ENCODE data around the gene KCNG4. TPM values are rescaled to one million over a fixed set of nuclear protein-coding genes. Genes with fewer than 3 reads are reported as not detected.

KCNG4 gene, protein sequence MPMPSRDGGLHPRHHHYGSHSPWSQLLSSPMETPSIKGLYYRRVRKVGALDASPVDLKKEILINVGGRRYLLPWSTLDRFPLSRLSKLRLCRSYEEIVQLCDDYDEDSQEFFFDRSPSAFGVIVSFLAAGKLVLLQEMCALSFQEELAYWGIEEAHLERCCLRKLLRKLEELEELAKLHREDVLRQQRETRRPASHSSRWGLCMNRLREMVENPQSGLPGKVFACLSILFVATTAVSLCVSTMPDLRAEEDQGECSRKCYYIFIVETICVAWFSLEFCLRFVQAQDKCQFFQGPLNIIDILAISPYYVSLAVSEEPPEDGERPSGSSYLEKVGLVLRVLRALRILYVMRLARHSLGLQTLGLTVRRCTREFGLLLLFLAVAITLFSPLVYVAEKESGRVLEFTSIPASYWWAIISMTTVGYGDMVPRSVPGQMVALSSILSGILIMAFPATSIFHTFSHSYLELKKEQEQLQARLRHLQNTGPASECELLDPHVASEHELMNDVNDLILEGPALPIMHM
- total RNA-seq, result not detected in 2 replicates

DNA sequence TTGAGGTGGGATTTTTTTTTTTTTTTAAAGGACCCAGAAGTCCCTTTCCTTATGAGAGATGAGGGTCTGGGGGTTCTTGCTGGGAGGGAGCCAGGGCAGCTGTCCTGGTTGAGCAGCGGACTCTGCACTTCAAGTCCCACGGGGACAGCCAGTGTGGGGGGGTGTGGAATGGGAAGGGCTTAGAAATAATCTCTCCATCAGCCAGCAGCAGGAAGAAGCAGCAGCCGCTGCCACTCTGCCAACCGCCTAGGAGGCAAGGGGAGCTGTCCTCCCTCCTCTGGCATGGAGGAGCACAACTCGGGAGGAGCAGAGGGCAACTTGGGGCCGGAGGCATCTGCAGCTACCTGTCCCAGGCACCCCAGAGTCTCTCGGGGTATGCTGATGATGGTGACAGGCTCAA is at the start of gene KCNG4:
Gene KCNG4, minus strand, starts transcription at position 104 of the 400 bp plus-strand sequence. CDS start 2,527 bp downstream, outside the sequence.
- DNase-seq (ENCODE audit: low read depth, low spot score), result no peak

- DNase-seq (ENCODE audit: low read depth, low spot score), result no peak
Observed at GRCh38 chr16:84288902-84289301, 49.1 kb upstream of the KCNG4 start.

GRCh38 chr16:84286578-84287240 is 46.9 kb upstream of the KCNG4 start:
- no peak for DNase-seq (ENCODE audit: low read depth, low spot score)

GRCh38 chr16:84284154-84284722 is 44.4 kb upstream of the KCNG4 start:
- DNase-seq (ENCODE audit: low read depth, low spot score), result no peak

GRCh38 chr16:84283314-84284153 is 43.7 kb upstream of the KCNG4 start:
- no peak for DNase-seq (ENCODE audit: low read depth, low spot score)

- DNase-seq (ENCODE audit: low read depth, low spot score), result no peak
Observed at GRCh38 chr16:84282533-84282932, 42.7 kb upstream of the KCNG4 start.

DNA sequence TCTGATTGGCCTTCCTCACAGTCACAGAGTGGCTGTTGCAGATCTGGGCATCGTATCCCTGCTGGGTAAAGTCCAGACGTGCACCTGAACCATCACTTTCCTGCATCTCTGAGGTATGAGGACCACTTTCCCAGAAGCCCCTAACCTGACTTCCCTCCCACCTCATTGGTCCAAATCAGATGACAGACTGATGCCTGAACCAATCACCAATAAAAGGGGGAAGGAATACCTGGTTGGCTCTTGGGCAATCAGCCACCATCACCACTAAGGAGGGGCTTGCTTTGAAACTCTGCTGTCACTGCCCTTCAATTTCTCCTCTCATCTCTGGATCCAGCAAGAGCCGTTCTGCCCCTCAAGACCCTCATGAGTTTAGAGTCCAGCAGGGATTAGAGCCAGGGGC is 41.3 kb upstream of the KCNG4 start:
- DNase-seq (ENCODE audit: low read depth, low spot score), result no peak

DNA sequence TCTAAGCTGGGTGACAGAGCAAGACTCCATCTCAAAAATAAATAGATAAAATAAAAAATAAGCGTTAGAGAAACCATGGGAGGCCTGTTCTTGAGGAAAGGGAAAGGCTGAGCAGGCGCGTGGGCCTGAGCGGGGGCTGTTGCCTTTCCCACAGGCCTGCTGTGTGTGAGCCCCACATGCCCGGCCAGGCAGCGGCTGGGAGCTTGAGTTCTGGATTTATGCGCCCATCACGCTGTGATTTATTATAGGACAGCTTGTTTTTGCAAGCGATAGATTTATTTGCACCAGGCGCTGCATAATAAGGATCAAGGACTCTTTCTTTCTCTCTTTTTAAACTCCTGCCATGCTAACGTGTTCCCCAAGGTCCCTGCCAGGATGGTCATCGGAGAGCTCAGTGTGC is 40.1 kb upstream of the KCNG4 start:
- DNase-seq (ENCODE audit: low read depth, low spot score), result no peak

- DNase-seq (ENCODE audit: low read depth, low spot score), result no peak
Observed at GRCh38 chr16:84278968-84279367, 39.2 kb upstream of the KCNG4 start.

DNA sequence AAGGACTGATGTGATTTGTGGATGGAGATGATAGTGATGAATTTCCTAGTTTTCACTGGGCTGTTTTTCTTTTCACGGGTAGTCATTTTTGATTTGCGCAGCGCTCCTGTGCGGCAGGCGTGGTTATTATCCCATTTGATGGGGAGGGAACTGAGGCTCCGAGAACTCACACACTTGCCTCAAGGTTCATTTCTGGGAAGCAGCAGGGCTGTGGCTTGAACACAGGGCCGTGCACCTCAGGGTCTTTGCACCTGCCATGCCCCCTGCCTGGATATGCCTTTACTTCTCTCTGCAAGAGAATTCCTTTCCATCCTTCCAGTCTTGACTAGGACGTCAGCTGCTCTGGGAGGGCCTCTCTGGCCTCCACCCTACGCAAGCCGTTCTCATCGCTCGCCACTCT is 38.5 kb upstream of the KCNG4 start:
- no peak for DNase-seq (ENCODE audit: low read depth, low spot score)

DNA sequence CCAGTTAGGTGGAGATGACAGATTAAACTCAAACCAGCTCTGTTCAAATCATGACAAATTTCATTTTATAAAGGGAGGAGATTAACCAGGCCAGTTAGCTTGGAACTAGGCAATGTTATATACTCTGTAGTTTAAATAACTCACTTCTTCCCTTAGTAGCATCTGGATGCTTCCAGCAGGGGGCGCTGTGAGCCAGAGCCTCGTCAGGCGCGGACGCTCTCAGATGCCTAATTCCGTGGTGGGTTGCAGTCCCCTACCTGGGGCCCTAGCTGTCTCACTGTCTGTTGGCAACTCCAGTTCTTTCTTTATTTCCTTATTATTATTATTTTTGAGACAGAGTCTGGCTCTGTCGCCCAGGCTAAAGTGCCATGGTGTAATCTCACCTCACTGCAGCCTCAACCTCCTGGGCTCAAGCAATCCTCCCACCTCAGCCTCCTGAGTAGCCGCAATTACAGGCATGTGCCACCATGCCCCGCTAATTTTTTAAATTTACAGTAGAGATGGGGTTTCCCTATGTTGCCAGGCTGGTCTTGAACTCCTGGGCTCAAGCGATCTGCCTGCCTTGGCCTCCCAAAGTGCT is 37.5 kb upstream of the KCNG4 start:
- no peak for DNase-seq (ENCODE audit: low read depth, low spot score)

- DNase-seq (ENCODE audit: low read depth, low spot score), result no peak
Observed at GRCh38 chr16:84275585-84276151, 35.9 kb upstream of the KCNG4 start.

DNA sequence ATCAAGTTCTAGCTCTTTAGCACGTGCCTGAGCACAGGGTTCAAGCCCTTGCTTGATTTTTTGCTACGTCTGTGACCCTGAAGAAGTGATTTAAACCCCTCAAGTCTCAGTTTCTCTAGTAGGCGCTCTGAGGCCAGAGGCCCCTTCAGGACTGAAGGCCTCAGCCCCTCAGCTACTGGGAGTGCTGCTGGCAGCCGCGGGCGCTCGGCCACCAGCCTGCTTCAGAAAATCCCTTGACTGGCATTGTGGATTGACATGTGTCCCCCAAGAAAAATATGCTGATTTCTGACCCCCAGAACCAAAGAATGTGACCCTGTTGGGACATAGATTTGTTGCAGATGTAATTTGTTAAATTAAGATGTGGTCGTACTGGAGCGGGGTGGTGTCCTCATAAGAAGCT is 34.7 kb upstream of the KCNG4 start:
- DNase-seq (ENCODE audit: low read depth, low spot score), result no peak

DNA sequence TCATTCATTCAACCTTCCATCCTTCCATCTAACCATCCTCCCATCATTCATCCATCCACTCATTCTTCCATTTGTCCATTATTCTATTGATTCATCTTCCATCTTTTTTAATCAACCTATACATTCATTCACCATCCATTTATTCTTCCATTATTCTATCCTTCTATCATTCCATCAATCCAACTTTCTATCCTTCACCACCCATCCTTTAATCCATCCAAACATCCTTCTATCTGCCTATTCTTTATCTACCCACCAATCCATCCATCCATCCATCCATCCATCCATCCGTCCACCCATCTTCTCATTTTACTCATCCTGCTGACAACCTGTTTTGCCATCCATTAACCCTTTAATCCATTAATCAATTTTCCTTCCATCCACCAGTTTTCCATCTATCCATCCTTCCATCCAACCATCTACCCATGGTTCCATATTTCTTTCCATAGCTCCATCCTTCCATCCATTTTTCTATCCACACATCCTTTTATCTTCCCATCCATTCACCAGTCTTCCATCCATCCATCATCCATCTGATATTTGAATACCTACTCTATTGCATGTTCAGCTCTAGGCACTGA is 33.0 kb upstream of the KCNG4 start:
- DNase-seq (ENCODE audit: low read depth, low spot score), result no peak

DNA sequence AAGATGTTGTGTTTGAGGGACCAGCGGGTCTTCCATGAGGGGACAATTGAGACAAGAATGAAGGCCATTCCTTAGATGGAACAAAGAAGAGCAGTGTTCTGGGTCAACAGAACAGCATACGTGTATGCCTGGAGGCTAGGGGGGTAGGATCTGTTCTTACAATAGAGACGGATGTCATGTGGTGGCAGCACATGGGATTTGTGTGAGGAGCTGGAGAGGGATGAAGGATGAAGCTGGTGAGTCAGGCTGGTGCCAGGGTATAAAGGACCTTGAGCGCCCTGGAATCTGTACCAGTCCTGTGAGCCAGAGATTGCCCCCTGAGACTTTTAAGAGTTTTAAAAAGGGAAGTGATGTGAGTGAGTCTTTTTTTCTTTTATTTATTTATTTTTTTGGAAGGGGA is 32.1 kb upstream of the KCNG4 start:
- DNase-seq (ENCODE audit: low read depth, low spot score), result no peak

- no peak for DNase-seq (ENCODE audit: low read depth, low spot score)
Observed at GRCh38 chr16:84271037-84271436, 31.2 kb upstream of the KCNG4 start.

- DNase-seq (ENCODE audit: low read depth, low spot score), result no peak
Observed at GRCh38 chr16:84270531-84270930, 30.7 kb upstream of the KCNG4 start.

- DNase-seq (ENCODE audit: low read depth, low spot score), result no peak
Observed at GRCh38 chr16:84270071-84270470, 30.3 kb upstream of the KCNG4 start.

- no peak for DNase-seq (ENCODE audit: low read depth, low spot score)
Observed at GRCh38 chr16:84268291-84269040, 28.7 kb upstream of the KCNG4 start.

GRCh38 chr16:84267380-84267779 is 27.6 kb upstream of the KCNG4 start:
- no peak for DNase-seq (ENCODE audit: low read depth, low spot score)
